ENCODE results near the gene C22orf31.

C22orf31 gene

GRCh38 chr22:29030016-29030617 lies 31.5 kb downstream of the C22orf31 start:
- DNase-seq (ENCODE audit: extremely low read depth in 1 of 2, low read depth in 1 of 2): no peak

- no peak for DNase-seq (ENCODE audit: extremely low read depth in 1 of 2, low read depth in 1 of 2)
These were observed 32.2 kb downstream of the C22orf31 start for GRCh38 chr22:29029202-29030000.

DNA sequence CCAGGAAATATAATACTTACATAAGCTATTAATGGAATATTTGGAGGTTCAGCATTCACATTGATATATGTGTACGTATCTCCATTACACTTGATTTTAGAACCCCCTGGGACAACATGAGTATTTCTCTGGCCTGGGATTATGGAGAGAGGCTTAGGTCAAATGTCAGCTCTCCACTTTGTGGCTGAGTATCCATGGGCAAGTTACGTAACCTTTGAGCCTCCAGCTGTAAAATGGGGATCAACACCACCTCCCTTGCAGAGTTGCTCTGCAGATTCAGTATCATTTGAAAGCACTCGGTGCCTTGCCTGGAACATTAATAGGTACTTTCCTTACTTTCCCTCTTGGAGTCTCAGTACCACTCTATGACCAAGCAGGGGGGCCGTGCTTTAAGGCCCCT lies 33.2 kb downstream of the C22orf31 start:
- DNase-seq (ENCODE audit: extremely low read depth in 1 of 2, low read depth in 1 of 2): no peak

DNA sequence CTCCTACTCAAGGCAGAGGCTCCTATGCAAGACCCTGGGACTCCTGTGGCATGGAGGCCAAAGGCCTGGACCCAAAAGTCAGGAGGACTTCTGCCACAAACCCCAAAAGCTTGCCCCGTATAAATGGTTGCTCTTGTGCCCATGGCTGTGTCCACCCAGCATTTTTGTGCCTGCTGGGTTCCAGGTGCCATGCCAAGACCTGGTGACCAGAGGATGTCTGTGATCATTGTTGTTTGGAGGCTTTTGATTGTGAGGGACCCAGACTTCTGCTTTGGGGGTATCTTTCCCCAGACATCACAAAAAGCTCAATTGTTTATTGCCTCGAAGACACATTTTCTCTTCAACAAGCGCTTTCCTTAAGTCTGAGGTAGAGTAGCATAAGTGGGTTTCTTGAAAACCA lies 35.1 kb downstream of the C22orf31 start:
- no peak for DNase-seq (ENCODE audit: extremely low read depth in 1 of 2, low read depth in 1 of 2)

DNA sequence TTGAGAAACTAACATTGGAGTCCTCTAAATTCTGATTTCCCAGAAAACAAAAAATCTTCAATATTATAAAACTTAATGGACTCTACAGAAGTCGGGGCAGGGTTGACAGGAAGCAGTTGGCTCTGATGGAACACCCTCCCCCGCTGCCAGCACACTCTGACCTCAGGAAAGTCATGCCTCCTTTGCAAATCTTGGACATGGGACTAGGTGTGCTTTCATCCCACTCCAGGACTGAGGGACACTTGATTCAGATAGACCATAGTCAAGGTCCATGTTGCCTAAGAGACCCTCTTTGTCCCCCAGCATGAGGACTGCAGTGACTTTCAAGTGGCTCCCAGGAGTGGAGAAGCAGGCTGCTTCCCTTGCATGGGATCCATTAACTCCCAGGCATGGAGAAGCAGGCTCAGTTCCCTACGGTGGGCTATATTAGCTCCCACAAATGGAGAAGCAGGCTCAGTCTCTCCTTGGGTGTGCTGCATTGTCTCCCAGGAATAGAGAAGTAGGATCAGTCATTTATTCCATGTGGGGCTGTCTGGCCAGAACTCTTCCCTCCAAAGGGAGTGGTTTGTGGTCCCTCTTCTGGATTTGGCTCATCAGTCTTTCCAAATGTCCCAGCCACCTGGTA lies 38.3 kb downstream of the C22orf31 start:
- DNase-seq (ENCODE audit: extremely low read depth in 1 of 2, low read depth in 1 of 2): no peak

DNA sequence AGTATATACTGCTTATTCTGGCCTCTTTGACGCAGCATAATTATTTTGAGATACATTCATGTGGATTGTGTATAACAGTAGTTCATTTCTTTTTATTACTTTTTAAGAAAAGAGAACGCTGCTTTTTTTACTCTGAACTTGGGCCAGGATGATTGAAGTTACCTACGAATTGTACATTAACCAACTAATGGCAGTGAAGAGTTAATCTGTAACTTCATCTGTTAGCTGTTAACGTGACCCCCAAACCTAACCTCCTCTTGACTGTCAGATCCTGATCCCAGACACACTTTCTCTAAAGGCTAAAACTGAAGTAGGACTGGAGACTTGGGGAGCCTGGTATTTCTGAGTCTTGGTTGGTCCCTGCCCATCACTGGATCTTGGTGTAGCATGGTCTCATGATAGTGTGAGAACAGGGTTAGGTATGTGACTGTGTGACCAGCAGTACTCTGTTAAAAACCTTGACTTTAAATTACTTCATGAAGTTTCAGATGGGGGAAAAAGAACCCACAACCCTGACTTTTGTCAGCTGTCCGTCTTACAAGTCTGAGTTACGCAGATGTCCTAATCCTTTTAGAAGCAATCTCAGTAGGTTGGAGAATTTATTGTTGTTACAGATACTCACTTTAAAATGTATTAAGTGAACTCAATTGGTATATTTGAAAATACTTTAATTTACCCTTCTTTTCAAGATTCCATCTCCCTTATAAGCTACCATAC lies 39.4 kb downstream of the C22orf31 start:
- no peak for DNase-seq (ENCODE audit: extremely low read depth in 1 of 2, low read depth in 1 of 2)

DNA sequence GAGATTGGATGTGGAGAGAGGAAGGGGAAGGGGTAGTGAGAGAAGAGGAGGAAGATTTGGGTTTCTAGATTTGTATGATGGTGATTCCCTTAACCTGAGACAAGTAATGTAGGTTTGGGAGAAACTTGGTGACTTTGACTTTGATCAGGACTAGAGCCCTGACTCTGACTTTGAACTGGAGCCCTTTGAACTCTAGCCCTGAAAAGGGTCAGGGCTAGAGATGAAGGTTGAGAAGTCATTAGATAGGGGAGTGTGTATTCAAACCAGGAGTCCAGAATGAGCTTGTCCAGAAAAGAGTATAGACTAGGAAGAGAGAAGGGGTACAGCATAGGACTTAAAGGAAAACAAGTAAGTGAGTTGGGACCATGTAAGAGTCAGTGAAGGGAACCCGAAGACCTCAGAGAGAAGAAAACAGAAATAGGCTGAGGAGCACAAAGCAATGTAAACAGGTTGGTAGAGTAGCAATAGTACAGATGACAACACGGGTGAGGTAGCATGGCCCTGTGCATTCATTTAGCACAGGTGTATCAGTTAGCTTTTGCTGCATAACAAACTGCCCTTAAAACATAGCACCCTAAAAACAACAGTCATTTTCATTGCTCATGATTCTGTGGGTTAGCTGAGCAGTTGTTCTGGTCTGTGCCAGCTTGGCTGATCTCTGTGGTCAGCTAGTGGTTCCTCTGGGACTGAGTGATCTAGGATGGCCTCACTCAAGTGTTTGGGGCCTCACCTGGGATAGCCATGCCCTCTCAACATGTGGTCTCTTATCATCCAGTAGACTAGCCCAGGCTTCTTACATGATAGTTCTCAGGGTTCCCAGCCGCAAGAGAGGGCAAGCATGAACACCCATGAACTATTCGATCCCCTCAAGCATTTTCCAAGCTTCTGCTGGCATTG lies 43.1 kb downstream of the C22orf31 start:
- DNase-seq (ENCODE audit: extremely low read depth in 1 of 2, low read depth in 1 of 2): no peak

- no peak for DNase-seq (ENCODE audit: extremely low read depth in 1 of 2, low read depth in 1 of 2)
These were observed 45.3 kb downstream of the C22orf31 start for GRCh38 chr22:29016067-29016938.

- no peak for DNase-seq (ENCODE audit: extremely low read depth in 1 of 2, low read depth in 1 of 2)
These were observed 46.9 kb downstream of the C22orf31 start for GRCh38 chr22:29014773-29015172.

DNA sequence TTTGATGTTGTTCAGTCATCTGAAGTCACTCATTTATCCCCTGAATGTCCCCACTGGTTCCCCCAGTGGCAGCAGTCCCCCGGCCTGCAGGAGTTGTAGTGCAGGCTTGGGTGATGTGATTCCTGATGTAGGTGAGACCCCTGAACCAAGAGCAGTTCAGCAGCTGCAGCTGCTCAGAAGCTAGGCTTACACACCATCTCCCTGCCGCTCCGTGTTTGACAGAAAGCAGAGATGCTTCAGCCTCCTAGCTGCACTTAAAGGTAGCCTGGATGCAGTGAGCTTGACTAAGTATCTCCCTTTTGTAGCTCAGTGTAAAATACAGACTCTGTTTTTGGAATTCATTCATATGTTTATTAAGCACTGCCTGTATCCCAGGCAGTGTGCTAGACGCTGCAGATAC lies 47.3 kb downstream of the C22orf31 start:
- no peak for DNase-seq (ENCODE audit: extremely low read depth in 1 of 2, low read depth in 1 of 2)

GRCh38 chr22:29012952-29013351 lies 48.7 kb downstream of the C22orf31 start:
- DNase-seq (ENCODE audit: extremely low read depth in 1 of 2, low read depth in 1 of 2): no peak

GRCh38 chr22:29012101-29012433 lies 49.6 kb downstream of the C22orf31 start:
- no peak for DNase-seq (ENCODE audit: extremely low read depth in 1 of 2, low read depth in 1 of 2)

DNA sequence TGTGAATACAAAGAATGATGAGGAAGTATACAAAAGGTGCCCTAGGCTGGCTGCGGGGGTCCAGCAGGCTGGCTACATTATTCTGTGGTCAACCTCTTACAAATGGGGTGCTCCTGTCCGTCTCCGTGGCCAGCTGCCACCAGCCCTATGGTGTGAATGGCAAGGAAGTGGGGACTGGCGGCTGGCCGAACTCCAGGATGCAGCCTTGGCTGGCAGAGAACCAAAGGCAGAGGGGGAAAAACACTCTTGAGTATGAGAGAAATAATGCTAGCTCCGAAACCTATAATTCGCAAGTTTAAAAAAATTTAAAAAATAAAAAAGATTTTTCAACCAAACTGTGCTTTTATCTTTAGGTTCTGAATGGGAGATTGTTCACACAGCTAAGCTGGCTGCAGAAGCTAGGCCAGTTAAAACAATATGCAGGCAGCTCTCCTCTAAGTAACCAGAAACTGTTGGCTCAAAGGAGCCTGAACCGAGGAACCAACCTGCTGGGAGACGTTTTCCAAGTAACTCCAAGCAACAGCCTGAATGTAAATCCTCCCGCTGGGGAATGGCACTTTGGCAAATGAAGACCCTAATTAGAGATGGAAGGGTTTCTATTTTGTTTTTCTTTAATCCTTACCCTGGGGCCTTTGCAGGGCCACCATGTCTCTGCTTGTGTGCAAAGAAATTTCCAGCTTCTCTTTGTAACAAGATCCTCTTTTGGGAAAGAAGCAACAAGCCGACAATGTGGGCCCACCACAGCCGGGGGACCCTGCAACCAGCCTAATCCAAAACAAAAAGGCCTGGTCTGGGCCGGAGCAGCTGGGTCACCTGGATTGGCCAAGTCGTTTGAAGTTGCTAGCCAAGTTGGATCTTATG lies 50.2 kb downstream of the C22orf31 start:
- no peak for DNase-seq (ENCODE audit: extremely low read depth in 1 of 2, low read depth in 1 of 2)

- DNase-seq (ENCODE audit: extremely low read depth in 1 of 2, low read depth in 1 of 2): no peak
These were observed 52.5 kb downstream of the C22orf31 start for GRCh38 chr22:29009148-29009547.
